ENCODE data around the gene HARBI1. TPM values are rescaled to one million over a fixed set of nuclear protein-coding genes. Genes with fewer than 3 reads are reported as not detected.
A peak's percentile ranks its signal among the peaks of the same experiment; 100 is the strongest.

Gene HARBI1
- total and polyA plus RNA-seq, 2 experiments from 2014 or later: 4.4 to 6.5 TPM

DNA sequence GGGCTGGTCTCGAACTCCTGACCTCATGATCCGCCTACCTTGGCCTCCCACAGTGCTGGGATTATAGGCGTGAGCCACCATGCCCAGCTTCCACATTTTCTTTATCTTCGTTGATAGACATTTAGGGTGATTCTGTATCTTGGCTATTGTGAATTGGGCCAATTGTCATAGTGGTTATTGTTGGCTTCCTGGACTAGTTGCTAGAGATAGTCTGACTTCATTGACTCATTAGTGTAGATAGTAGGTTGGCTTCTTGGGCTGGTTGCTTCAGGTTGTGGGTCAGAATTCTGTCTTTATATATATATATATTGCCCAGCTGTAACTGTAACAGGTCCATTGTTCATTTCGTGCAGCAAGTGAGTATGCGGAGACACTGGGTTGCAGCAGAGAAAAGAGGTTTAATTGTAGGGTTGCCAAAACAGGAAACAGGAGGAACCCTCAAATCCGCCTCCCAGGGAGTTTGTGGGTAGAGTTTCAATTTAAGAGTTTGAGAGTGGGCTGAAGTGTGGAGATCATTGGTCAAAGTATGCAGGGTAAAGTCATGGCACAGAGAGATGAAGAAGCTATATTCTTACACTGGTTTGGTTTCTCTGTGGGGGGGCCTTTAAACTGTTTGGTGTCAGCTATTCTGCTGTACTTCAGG is 22.3 kb upstream of the HARBI1 start:
- 97% methylated on average over 7 of the region's 7 CpGs for WGBS (ENCODE audit: low lambda C conversion rate, missing lambda C conversion rate)

DNA sequence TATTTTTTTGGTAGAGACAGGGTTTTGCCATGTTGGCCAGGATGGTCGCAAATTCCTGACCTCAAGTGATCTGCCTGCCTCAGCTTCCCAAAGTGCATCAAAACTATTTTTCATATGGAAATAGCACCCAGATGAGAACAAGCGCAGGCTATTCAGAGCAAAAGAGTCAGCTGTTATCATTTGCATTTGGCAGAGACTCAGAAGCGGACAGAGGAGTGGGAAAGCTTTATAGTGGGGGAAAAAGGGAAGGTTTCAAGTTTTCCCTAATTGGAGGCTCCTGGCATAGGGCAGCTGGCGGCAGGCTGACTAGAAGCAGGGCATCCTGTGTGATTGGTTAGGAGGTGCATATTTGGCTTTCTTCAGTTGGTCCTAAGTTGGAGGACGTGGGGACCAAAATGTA is 20.5 kb upstream of the HARBI1 start:
- Histone ChIP-seq H3K4me1 (ENCODE audit: insufficient read depth) (peaks cover 8% of the 10 kb centered on the region), H3K27me3 (no peaks in the 10 kb centered on the region), H3K9me2 (replicated peaks; ENCODE audit: insufficient read depth) (no peaks in the 10 kb centered on the region), H3K9me3 (ENCODE audit: low read depth) (no peaks in the 10 kb centered on the region), H4K20me1 (ENCODE audit: insufficient read depth, poor library complexity, severe bottlenecking) (no peaks in the 10 kb centered on the region), H2AFZ (no peak overlapping the region), H3K79me2 (peaks cover 41% of the 10 kb centered on the region), H3K36me3 (replicated peaks; ENCODE audit: insufficient read depth, low read depth) (no peaks in the 10 kb centered on the region), H3K4me3 (no peak overlapping the region), H3K27ac (no peak overlapping the region), H3K4me2 (no peak overlapping the region)
- no peak for TF ChIP-seq EZH2 (IDR thresholded peaks at IDR 0.05; ENCODE audit: borderline replicate concordance)
- TF ChIP-seq, protein P1, sequence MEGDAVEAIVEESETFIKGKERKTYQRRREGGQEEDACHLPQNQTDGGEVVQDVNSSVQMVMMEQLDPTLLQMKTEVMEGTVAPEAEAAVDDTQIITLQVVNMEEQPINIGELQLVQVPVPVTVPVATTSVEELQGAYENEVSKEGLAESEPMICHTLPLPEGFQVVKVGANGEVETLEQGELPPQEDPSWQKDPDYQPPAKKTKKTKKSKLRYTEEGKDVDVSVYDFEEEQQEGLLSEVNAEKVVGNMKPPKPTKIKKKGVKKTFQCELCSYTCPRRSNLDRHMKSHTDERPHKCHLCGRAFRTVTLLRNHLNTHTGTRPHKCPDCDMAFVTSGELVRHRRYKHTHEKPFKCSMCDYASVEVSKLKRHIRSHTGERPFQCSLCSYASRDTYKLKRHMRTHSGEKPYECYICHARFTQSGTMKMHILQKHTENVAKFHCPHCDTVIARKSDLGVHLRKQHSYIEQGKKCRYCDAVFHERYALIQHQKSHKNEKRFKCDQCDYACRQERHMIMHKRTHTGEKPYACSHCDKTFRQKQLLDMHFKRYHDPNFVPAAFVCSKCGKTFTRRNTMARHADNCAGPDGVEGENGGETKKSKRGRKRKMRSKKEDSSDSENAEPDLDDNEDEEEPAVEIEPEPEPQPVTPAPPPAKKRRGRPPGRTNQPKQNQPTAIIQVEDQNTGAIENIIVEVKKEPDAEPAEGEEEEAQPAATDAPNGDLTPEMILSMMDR (IDR thresholded peaks at IDR 0.05; ENCODE audit: poor library complexity): no peak
- no peak for TF ChIP-seq EZH2phosphoT487 (IDR thresholded peaks at IDR 0.05; ENCODE audit: low read depth, severe bottlenecking, unreplicated experiment)
- no peak for DNase-seq (ENCODE audit: low spot score)
- WGBS (ENCODE audit: low lambda C conversion rate, missing lambda C conversion rate): 95% methylated on average over 5 of the region's 5 CpGs

More for the DNA sequence above, 22.3 kb upstream of the HARBI1 start:
- DNase-seq (ENCODE audit: low spot score): no peak
- Histone ChIP-seq H2AFZ (no peak overlapping the region), H3K79me2 (peaks cover 47% of the 10 kb centered on the region), H3K9me3 (ENCODE audit: low read depth) (no peaks in the 10 kb centered on the region), H3K9me2 (replicated peaks; ENCODE audit: insufficient read depth) (no peaks in the 10 kb centered on the region), H3K27ac (peak overlapping the region; percentile 84), H4K20me1 (ENCODE audit: insufficient read depth, poor library complexity, severe bottlenecking) (no peaks in the 10 kb centered on the region), H3K36me3 (replicated peaks; ENCODE audit: insufficient read depth, low read depth) (no peaks in the 10 kb centered on the region), H3K27me3 (no peaks in the 10 kb centered on the region), H3K4me3 (no peak overlapping the region), H3K4me1 (ENCODE audit: insufficient read depth) (peaks cover 8% of the 10 kb centered on the region), H3K4me2 (peak overlapping the region; percentile 46)
- TF ChIP-seq EZH2phosphoT487 (IDR thresholded peaks at IDR 0.05; ENCODE audit: low read depth, severe bottlenecking, unreplicated experiment) (no peak), EZH2 (IDR thresholded peaks at IDR 0.05; ENCODE audit: borderline replicate concordance) (no peak)
- TF ChIP-seq, protein P1 (IDR thresholded peaks at IDR 0.05; ENCODE audit: poor library complexity): no peak

DNA sequence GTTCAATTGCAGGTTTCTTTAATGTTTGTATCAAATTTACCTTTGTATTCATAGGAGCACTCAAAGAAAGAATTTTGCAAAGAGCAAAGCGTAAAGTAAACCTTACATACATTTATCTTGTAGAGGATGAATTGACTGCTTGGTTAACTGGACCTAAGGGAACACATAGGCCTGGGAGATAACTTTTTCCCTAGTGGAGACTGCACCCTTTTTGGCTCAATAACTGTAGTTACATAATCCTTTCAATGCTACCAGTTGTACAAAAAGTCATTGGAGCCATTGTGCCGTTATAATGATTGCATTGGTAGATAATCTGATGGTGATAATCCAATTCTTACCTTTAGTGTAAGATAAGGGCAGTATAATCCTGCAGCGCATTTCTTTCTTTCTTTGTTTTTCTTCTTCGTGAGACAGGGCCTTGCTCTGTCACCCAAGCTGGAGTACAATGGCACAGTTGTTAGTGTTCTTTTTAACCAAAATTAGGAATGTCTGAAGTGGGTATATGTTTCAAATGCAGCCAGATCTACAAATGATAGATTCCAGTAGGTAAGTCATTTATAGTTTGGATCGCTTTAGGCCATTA is 18.6 kb upstream of the HARBI1 start:
- 79% methylated on average over 5 of the region's 5 CpGs for WGBS (ENCODE audit: low lambda C conversion rate, missing lambda C conversion rate)
- Histone ChIP-seq H3K79me2 (peaks cover 32% of the 10 kb centered on the region), H3K27me3 (no peaks in the 10 kb centered on the region), H3K4me3 (no peak overlapping the region), H4K20me1 (ENCODE audit: insufficient read depth, poor library complexity, severe bottlenecking) (no peaks in the 10 kb centered on the region), H2AFZ (no peak overlapping the region), H3K4me2 (no peak overlapping the region), H3K36me3 (replicated peaks; ENCODE audit: insufficient read depth, low read depth) (no peaks in the 10 kb centered on the region), H3K9me2 (replicated peaks; ENCODE audit: insufficient read depth) (no peaks in the 10 kb centered on the region), H3K27ac (no peak overlapping the region), H3K4me1 (ENCODE audit: insufficient read depth) (peaks cover 8% of the 10 kb centered on the region), H3K9me3 (ENCODE audit: low read depth) (no peaks in the 10 kb centered on the region)
- no peak for DNase-seq (ENCODE audit: low spot score)
- TF ChIP-seq, protein P1 (IDR thresholded peaks at IDR 0.05; ENCODE audit: poor library complexity): no peak
- TF ChIP-seq EZH2 (IDR thresholded peaks at IDR 0.05; ENCODE audit: borderline replicate concordance) (no peak), EZH2phosphoT487 (IDR thresholded peaks at IDR 0.05; ENCODE audit: low read depth, severe bottlenecking, unreplicated experiment) (no peak)
